ENCODE measurements around the gene NDRG3.
"Not testable (repeated sequence)": the region's sequence is repeated elsewhere in the genome, so short reads cannot be mapped to it uniquely, and the experiment has no call there.

The NDRG3 gene

DNA sequence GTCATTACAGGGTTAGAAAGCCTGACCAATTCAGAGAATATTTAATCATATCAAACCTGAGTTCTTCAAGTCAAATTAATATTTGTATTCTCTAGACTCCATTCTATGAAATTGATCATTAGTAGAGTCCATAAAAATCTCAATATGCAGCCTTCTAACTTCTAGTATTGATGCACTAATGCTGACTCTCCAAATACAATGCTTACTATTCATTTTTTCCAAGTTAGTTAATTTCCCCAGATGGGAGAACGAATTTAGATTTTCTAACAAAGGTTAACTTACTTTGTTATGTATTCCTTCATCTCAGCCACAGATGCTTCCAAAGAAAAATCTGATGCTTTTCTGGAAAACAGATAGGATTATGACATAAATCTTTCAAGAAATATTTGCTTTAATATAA is 12.4 kb upstream of the NDRG3 start:
- DNase-seq = no peak

- no peak for DNase-seq
Observed at GRCh38 chr20:36756496-36756895, 10.6 kb upstream of the NDRG3 start.

DNA sequence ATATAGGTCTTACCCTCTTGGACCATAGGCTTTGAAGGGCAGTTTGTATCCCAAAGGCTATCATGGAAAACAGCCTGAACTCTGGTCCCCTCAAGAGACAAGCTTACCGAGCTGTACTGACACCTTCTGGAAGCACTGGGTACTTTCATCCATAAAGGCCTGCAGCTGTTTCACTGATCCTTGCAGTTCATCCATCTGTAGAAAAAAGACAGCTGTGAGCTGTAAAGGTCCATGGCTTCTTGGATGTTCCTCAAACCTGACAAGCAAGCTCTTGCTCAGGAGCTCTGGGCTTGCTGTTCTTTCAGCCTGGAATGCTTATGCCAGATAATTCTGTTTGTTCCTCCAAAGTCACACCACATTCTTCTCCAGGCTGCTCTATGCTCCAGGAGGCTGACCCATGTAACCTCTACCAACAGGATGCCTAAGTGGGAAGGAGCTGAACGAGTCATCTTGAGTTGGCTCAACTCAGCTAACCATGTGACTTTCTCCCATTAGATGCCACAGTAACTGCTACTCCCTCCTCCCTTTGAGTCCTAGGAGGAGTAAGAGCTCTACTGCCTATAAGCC is 8.8 kb upstream of the NDRG3 start:
- DNase-seq = peak; percentile 30

DNA sequence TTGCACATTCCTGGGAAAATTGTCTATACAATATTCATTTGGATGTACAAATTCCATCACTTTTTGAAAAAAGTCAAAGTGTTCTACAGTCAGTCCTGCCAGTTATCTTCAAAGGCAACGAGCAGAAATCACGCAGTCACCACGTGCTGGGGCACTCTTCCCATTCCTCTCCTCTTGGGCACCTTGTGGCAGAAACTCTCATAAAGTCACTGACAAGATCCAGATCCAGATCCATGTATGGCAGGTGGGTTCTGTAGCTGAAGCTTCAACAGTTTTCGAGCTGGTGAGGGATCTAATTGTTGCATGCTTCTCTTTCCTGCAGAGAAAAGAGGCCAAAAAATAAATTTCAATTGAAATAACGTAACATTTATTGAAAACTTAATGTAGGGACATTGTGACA is 6.7 kb upstream of the NDRG3 start:
- no peak for DNase-seq

DNA sequence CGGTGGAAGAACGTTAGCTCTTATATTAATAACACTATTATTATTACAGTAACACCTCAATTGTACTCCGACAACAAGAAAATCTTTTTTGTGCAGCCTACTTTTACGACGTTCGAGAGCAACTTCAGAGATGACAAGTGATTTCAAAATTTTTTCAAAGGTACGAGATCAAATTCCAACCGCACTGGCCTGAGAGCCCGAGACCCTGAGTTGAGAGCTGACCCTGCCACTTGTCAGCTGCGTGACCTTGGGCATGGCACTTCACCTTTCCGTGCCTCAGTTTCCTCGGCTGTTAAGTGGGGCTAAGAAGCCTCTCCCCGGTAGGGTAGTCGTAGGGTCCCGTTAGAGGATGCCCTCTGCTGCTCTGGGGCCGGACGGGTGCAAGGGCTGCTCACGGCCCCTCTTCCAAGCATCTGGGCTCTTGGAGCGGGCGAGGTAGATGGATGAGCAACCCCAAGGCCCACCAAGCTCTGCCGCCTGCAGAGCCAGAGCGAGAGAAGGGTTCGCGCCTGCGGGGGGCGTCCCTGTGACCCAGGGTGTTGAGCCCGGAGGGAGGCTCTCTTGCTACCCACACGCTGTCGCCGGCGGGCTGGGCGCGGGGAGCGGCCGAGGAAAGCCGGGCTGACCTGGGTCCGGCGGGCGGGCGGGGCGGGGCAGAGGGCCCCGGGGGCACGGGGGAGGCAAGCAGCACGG is 510 bp downstream of the NDRG3 start:
- no peak for DNase-seq

GRCh38 chr20:36744764-36745191 is 1.1 kb downstream of the NDRG3 start:
- DNase-seq = no peak

GRCh38 chr20:36744243-36744642 is 1.6 kb downstream of the NDRG3 start:
- DNase-seq = no peak

- no peak for DNase-seq
Observed at GRCh38 chr20:36742558-36742957, 3.3 kb downstream of the NDRG3 start.

GRCh38 chr20:36741072-36741471 is 4.8 kb downstream of the NDRG3 start:
- DNase-seq = no peak

DNA sequence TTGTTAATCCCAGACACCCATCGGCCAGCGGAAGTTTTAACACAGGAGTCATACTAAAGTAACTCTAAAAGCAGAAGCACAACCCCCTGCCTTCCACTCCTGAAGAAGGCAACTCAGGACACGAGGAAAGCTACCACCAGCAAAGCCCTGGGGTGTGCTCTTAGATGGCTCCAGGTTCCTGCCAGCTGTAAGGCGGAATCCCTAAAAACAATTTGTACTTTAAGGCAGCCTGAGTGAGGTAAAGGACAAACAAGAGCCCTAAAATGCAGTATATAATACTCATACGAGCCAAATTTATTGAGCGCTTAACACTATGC is 8.7 kb downstream of the NDRG3 start:
- DNase-seq = no peak

DNA sequence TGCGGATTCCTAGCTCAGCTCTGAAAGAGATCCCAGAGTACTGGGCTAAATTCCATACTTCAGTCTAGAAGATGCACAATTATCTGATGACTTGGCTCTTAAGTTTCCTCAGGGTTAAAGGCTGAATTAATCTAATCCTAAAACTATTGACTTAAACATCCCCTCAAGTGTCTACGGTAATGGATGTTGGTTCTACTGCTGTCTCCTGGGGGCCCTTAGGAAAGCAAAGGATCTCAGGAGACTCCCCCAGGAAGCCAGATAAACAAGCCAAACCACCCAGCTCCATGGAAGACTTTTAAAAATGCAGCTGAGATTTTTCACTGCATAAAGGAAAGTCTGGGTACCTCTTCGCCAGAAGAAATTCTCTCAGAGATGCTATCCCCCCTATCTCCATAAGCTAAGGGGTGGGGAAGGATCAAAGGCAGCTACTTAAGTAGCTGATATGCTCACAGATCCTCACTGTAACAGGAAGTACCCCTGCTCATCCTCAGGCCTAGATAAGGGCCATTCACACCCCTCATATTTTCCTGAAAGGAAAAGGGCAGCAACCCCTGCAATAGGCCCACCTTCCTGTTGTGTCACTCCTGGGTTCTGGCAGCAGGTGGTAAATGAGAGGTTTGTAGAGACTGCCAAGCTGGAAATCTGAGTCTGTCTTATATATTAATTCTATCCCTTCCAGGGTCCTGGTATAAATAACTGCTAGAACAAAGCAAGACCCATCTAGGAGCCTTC is 9.3 kb downstream of the NDRG3 start:
- DNase-seq = no peak

DNA sequence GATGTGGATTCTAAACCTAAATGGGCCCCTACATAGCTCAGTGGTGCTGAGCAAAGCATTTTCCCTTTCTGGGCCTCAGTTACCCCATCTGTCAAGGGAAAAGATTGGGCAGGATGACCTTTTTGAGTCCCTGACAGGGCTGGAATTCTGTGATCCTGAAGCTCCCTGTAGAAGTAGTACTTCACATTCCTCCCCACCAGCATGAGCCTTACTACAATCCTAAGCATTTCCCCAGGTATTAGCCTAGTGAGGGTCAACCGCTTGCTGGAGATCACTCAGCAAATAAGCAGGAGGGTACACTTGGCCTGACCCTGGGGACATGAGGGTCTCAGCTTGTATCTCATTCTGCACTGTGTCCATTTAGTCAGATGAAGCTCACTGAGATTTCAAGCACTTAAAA is 13.4 kb downstream of the NDRG3 start:
- DNase-seq = no peak

DNA sequence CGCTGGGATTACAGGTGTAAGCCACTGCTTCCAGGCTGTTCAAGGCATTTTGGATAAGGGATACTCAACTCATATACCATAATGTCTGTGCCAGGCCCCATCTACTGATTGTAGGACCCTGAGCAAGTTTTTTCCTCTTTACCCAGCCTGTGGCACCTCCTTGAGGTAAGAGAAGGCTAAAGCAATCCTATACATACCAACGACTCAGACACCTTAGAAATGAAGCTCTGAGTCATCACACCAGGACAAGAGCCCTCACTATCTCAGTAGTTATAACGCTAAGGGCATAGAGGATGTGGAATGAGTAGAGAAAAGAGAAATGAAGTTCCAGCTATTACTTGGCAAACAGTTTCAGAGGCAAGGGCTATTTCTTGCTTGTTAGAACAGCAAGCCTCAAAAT is 16.9 kb downstream of the NDRG3 start:
- no peak for DNase-seq

- no peak for DNase-seq
Observed at GRCh38 chr20:36726168-36726567, 19.7 kb downstream of the NDRG3 start.

- DNase-seq = no peak
Observed at GRCh38 chr20:36720510-36720909, 25.4 kb downstream of the NDRG3 start.

DNA sequence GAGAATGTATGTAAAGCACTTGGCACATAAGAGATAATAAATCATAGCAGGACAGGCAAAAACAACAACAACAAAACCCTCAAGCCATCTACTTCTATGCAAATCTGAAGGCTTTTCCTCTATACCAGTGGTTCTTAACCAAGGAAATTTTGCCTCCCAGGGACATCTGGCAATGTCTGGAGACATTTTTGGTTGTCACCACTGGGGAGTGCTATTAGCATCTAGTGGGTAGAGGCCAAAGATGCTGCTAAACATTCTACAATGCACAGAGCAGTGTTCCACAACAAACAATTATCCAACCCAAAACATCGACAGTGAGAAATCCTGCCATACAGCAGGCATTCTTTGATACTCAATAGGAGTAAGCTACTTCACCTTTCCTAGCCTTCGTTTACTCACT is 28.2 kb downstream of the NDRG3 start:
- no peak for DNase-seq

DNA sequence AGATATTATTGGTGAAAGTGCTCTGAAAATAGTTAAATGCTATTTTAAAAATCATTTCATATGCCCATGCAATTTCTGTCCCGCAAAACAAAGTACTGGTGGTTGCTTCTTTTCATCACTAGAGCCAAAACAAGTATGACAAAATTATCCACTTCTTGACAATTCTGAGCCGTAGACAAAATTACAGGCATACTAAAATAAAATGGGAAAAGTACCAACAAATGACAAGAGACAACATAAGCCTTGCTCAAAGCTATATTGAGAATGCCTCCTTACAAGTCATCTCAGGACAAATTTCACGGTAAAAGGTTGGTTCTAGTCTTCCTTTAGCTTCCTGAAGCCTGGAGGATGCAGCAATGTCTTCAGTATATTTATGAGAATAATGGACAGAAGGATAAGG is 28.9 kb downstream of the NDRG3 start:
- DNase-seq = no peak

DNA sequence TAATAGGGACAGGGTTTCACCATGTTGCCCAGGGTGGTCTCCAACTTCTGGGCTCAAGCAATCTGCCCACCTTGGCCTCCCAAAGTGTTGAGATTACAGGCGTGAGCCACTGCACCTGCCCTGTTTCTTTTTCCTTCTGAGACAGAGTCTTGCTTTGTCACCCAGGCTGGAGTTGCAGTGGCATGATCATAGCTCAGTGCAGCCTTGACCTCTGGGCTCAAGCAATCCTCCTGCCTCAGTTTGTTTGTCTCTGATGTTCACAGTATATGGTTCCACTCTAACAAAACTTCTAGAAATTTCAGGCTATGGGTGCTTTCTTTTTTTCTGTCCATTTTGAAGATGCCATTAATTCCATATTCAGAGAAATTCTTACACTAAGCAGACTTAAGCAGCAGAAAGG is 33.1 kb downstream of the NDRG3 start:
- DNase-seq = no peak

DNA sequence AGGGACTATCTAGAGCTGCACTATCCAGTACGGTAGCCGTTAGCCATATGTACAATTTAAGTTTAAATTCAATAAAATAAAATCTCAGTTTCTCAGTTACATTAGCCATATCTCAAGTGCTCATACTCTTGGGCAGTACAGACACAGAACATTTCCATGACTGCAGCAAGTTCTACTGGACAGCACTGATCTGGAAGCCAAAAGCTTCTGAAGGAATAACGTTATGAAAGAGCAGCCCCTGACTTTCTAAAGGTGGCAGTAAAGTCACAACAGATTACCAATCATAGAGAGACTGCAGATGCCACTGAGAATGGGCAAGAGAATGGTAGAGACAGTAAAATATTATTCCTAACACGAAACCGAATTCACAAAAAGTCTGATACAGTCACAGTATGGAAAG is 36.8 kb downstream of the NDRG3 start:
- DNase-seq = no peak

DNA sequence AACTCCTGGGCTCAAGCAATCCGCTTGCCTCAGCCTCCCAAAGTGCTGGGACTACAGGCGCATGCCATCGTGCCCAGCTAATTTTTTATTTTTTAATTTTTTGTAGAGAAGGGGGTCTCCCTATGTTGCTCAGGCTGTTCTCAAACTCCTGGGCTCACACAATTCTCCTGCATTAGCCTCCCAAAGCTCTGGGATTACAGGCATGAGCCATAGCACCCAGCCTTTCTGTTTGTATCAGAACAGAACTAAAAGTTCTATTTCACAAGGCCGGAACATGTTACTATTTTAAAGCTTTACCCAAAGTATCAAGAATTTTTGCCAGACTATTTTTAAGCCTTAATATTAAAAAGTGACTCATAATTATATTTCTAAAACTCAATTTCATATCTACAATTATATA is 42.4 kb downstream of the NDRG3 start:
- DNase-seq = no peak

- no peak for DNase-seq
Observed at GRCh38 chr20:36700438-36700837, 45.5 kb downstream of the NDRG3 start.

DNA sequence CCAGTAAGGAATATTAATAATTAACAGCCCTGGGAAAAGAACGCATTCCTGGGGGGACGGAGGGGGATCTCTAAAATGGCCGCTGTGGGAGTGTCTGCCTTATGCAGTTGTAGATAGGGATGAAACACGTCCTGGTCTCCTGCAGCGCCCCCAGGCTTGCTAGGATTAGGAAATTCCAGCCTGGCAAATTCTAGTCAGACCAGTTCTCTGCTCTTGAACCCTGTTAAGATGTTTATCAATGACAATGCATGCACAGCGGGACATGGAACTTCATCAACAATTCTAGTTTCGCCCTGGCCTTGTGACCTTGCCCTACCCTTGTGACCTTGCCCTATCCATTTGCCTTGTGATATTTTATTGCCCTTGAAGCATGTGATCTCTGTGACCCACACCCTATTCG is 50.4 kb downstream of the NDRG3 start:
- not testable (repeated sequence) for DNase-seq

- no peak for DNase-seq
Observed at GRCh38 chr20:36688630-36689029, 57.3 kb downstream of the NDRG3 start.

DNA sequence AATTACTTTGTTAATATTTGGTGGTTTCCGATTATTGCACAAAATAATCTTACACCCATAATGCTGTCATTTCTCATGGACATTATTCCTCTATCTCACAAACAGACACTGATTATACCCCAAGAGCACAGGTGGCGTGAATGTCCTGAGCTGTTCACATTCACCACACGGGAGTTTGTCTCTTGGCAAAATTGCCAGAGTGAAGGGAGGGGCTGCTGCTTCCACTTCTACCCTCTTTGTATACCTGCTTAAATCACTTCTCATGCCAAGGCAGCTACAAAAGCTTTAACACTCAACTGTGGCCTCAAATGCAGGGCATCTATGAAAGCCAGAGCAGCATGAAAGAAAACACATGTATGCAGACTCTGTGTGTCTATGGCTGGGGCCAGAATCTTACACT is 58.0 kb downstream of the NDRG3 start:
- no peak for DNase-seq

DNA sequence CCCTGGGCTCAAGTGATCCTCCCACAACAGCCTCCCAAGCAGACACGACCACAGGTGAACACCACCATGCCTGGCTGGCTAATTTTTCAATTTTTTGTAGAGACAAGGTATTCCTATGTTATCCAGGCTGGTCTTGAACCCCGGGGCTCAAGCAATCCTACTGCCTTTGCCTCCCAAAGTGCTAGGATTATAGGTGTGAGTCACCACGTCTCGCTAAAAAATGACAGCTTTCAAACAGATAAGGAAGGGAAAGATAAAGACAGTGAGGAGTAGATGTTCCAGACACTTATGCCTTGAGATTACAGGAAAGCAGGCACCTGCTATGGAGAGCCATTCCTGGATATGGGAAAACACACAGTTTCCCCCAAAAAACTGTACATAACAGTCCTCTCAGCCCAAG is 58.9 kb downstream of the NDRG3 start:
- DNase-seq = no peak

Measured in activated CD4-positive, alpha-beta T cell treated with anti-CD3 and anti-CD28 coated beads, Interleukin-2, amount 50 U/mL, for 1 hour (primary cell).